HEK293T (cell line): ENCODE results near the gene CFAP74.

Experiments
- CTCF ChIA-PET: fragments of 350-600 bp; formaldehyde crosslinking; extraction: SDS; loops from one replicate; lab custom pipeline; 2021; ENCODE audit warnings: antibody characterized with exemption, inconsistent platforms; lab: Yijun Ruan, JAX
- POLR2A ChIA-PET: fragments of 350-600 bp; formaldehyde crosslinking; extraction: SDS; loops from one replicate; lab custom pipeline; 2020; ENCODE audit warnings: antibody characterized with exemption, inconsistent platforms; lab: Yijun Ruan, JAX
- DNase-seq: peaks from one replicate; pipeline ENCODE4 v3.0.0; 2012; ENCODE audit warnings: mixed read lengths; ENCODE audit errors: extremely low spot score
- ARNT ChIP-seq: fragments of 450-650 bp; IDR thresholded peaks from 2 replicates; pipeline ENCODE4 v1.6.1; 2017; ENCODE audit warnings: mild to moderate bottlenecking
- BHLHE40 ChIP-seq: fragments of 450-650 bp; IDR thresholded peaks from 2 replicates; pipeline ENCODE4 v1.6.1; 2016; ENCODE audit warnings: mild to moderate bottlenecking, moderate library complexity, borderline replicate concordance
- CTBP1 ChIP-seq: fragments of 450-650 bp; IDR thresholded peaks from 2 replicates; pipeline ENCODE4 v1.6.1; 2016; ENCODE audit warnings: borderline replicate concordance
- ELF4 ChIP-seq: fragments of 450-650 bp; IDR thresholded peaks from 2 replicates; pipeline ENCODE4 v1.6.1; 2017; ENCODE audit warnings: antibody characterized with exemption
- FOXA1 ChIP-seq: fragments of 450-650 bp; IDR thresholded peaks from 2 replicates; pipeline ENCODE4 v1.6.1; 2016; ENCODE audit warnings: mild to moderate bottlenecking
- FOXK2 ChIP-seq: fragments of 450-650 bp; IDR thresholded peaks from 2 replicates; pipeline ENCODE4 v1.6.1; 2016; ENCODE audit warnings: mild to moderate bottlenecking
- FOXM1 ChIP-seq: fragments of 450-650 bp; IDR thresholded peaks from 2 replicates; pipeline ENCODE4 v1.6.1; 2017; ENCODE audit warnings: mild to moderate bottlenecking, borderline replicate concordance
- HDGF ChIP-seq: fragments of 450-650 bp; IDR thresholded peaks from 2 replicates; pipeline ENCODE4 v1.6.1; 2017; ENCODE audit warnings: antibody characterized with exemption, borderline replicate concordance
- L3MBTL2 ChIP-seq: fragments of 450-650 bp; conservative IDR thresholded peaks from 2 replicates; pipeline ENCODE4 v1.6.1; 2016; ENCODE audit warnings: mild to moderate bottlenecking
- LEF1 ChIP-seq: fragments of 450-650 bp; IDR thresholded peaks from 2 replicates; pipeline ENCODE4 v1.6.1; 2017; ENCODE audit warnings: mild to moderate bottlenecking, borderline replicate concordance
- NFRKB ChIP-seq: fragments of 450-650 bp; IDR thresholded peaks from 2 replicates; pipeline ENCODE4 v1.6.1; 2016; ENCODE audit warnings: mild to moderate bottlenecking, moderate library complexity
- SP1 ChIP-seq: fragments of 450-650 bp; IDR thresholded peaks from 2 replicates; pipeline ENCODE4 v1.6.1; 2017
- SUZ12 ChIP-seq: fragments of 450-650 bp; IDR thresholded peaks from 2 replicates; pipeline ENCODE4 v1.6.1; 2016; ENCODE audit warnings: mild to moderate bottlenecking
- TARDBP ChIP-seq: fragments of 450-650 bp; IDR thresholded peaks from 2 replicates; pipeline ENCODE4 v1.6.1; 2016
- ZNF384 ChIP-seq: fragments of 450-650 bp; IDR thresholded peaks from 2 replicates; pipeline ENCODE4 v1.6.1; 2016
- TF ChIP-seq, protein P1 (sequence below): fragments of 450-650 bp; IDR thresholded peaks from 2 replicates; pipeline ENCODE4 v1.6.1; 2016

The CFAP74 gene

GRCh38 chr1:1880617-1881312 lies 122.8 kb downstream of the CFAP74 start:
- TF ChIP-seq LEF1 (no peak), ELF4 (no peak), TARDBP (no peak), FOXA1 (no peak), SP1 (no peak), FOXM1 (no peak), FOXK2 (no peak), BHLHE40 (no peak), NFRKB (no peak), L3MBTL2 (no peak), ZNF384 (no peak), ARNT (no peak), SUZ12 (no peak)
- TF ChIP-seq, protein P1, sequence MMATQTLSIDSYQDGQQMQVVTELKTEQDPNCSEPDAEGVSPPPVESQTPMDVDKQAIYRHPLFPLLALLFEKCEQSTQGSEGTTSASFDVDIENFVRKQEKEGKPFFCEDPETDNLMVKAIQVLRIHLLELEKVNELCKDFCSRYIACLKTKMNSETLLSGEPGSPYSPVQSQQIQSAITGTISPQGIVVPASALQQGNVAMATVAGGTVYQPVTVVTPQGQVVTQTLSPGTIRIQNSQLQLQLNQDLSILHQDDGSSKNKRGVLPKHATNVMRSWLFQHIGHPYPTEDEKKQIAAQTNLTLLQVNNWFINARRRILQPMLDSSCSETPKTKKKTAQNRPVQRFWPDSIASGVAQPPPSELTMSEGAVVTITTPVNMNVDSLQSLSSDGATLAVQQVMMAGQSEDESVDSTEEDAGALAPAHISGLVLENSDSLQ: no peak

GRCh38 chr1:1879942-1880341 lies 123.6 kb downstream of the CFAP74 start:
- DNase-seq: no peak
- CTCF ChIA-PET: no interaction called here
- TF ChIP-seq LEF1 (no peak), FOXA1 (no peak), FOXK2 (no peak), NFRKB (no peak), CTBP1 (no peak), FOXM1 (no peak), SUZ12 (no peak), L3MBTL2 (no peak), TARDBP (no peak)
- TF ChIP-seq, protein P1: no peak
- POLR2A ChIA-PET: no interaction called here

More at GRCh38 chr1:1880617-1881312, 122.8 kb downstream of the CFAP74 start:
- POLR2A ChIA-PET: interaction anchor here (0.8 to 0.9 kb wide), 2 partner anchors 8 to 11 kb away, joined by 3 read pairs; no protein-coding TSS in a partner anchor
- CTCF ChIA-PET: no interaction called here
- no peak for DNase-seq

DNA sequence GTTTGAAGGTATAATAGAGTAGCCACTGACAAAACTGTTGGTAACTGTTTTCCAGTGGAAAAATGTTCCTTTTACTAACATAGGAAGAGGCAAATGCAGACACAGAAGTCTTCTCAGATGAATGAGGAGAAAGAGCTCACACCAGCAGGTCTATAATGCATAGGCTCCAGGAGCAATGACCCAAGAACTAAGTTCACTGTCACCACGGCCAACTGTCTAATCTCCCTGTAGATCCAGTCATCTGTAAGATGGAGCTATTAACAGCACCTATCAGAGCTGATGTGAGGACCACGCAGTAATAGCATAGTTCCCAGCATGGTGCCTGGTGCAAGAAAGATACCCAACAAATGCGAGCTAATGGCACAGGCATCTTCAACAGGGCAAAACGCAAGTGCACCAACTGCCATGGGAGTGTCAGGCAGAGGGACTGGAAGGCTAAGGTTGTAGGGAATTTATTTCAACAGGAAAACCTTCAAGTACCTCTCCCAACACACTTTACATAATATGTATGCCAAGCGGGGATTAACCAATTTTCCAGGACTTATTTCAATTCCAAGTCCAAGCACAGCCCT lies 125.6 kb downstream of the CFAP74 start:
- CTCF ChIA-PET: no interaction called here
- DNase-seq: no peak
- POLR2A ChIA-PET: interaction anchor here (1.0 kb wide), 1 partner anchor 31 kb away, joined by 3 read pairs; no protein-coding TSS in a partner anchor
- TF ChIP-seq ARNT (no peak), HDGF (no peak)

DNA sequence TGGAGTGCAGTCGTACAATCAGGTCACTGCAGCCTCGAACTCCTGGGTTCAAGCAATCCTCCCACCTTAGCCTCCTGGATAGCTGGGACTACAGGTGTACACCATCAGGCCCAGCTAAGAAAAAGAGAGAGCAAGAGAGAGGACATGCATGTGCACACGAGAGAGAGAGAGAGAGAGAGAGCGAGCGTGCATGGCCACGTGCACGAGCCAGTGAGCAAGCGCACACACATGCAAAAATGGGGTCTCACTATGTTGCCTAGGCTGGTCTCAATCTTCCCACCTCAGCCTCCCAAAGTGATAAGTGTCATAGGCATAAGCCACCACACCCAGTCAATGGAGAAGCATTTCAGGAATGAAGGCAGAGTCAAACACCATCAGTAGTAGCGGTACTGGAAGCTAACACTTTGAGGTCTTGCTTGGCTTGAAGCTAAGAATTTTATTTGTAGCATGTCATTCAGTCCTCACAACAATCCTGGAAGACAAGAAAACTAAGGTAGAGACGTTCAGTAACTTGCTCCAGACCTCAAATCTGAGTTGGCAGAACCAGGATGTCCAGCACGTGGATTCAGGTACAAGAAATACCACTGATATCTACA lies 127.2 kb downstream of the CFAP74 start:
- POLR2A ChIA-PET: no interaction called here
- CTCF ChIA-PET: no interaction called here
- TF ChIP-seq CTBP1: no peak
- TF ChIP-seq TARDBP: no peak
- TF ChIP-seq LEF1: no peak
- TF ChIP-seq ZNF384: no peak
- TF ChIP-seq SUZ12: no peak
- no peak for TF ChIP-seq L3MBTL2
- no peak for TF ChIP-seq BHLHE40
- DNase-seq: no peak

DNA sequence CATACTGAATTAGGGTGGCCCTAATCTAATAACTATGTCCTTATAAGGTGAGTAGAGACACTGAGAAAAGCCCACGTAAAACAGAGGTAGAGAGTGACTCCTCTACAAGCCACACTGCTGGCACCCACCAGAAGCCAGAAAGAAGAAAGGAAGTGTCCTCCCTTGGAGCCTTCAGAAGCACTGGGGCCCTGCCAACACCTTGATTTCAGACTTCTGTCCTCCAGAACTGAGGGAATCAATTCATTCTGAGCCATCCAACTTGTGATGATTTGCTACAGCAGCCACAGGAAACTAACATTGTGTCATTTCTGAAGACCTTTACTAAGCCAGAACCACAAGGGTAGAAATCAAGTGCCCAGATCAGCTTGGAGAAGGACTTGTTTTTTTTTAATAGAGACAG lies 127.7 kb downstream of the CFAP74 start:
- DNase-seq: no peak
- CTCF ChIA-PET: no interaction called here
- no peak for TF ChIP-seq NFRKB
- TF ChIP-seq LEF1: no peak
- TF ChIP-seq SUZ12: no peak
- POLR2A ChIA-PET: no interaction called here

DNA sequence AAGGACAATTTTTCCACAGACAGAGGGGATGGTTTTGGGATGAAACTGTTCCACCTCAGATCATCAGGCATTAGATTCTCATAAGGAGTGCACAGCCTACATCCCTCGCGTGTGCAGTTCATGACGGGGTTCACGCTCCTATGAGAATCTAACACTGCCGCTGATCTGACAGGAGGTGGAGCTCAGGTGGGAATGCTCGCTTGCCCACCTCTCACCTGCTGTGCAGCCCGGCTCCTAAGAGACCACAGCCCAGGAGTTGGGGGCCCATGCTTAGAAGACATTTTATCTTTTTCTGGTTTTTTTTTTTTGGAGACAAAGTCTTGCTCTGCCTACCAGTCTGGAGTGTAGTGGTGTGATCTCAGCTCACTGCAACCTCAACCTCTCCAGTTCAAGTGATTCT lies 128.7 kb downstream of the CFAP74 start:
- DNase-seq: no peak
- TF ChIP-seq FOXA1: no peak
- TF ChIP-seq FOXM1: no peak
- TF ChIP-seq LEF1: no peak
- TF ChIP-seq NFRKB: no peak
- TF ChIP-seq L3MBTL2: no peak
- TF ChIP-seq HDGF: no peak
- no peak for TF ChIP-seq ELF4
- TF ChIP-seq, protein P1: no peak
- CTCF ChIA-PET: no interaction called here
- POLR2A ChIA-PET: no interaction called here

DNA sequence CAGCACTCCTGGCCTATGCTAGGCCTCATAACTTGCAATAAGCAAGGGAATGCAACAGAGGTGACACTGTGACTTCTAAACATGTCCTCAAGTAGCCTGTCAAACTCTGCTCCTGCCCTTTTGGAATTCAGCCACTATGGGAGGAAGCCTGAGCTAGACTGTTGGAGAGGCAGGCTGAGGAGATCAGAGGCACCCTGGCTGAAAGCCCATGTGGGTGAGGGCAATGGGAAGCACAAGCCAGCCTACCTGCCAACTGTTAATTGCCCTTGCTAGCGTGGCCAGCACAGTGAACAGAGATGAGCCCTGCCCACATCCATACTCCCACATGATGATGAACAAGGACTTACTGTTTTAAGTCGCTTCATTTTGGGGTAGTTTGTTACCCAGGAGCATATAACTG lies 130.4 kb downstream of the CFAP74 start:
- no peak for DNase-seq
- ChIA-PET CTCF (no interaction called here), POLR2A (no interaction called here)
- TF ChIP-seq, protein P1: no peak
- TF ChIP-seq FOXA1: no peak
- no peak for TF ChIP-seq ELF4
- no peak for TF ChIP-seq FOXK2
- TF ChIP-seq LEF1: no peak
- no peak for TF ChIP-seq CTBP1
- no peak for TF ChIP-seq TARDBP
- no peak for TF ChIP-seq L3MBTL2
- no peak for TF ChIP-seq FOXM1
- TF ChIP-seq HDGF: no peak
- TF ChIP-seq ZNF384: no peak
- no peak for TF ChIP-seq NFRKB
- TF ChIP-seq ARNT: no peak
- no peak for TF ChIP-seq SP1
- no peak for TF ChIP-seq SUZ12
- no peak for TF ChIP-seq BHLHE40
